GM19193 (cell line): ENCODE results near the gene LRG1.

Source experiments
- POLR2A ChIP-seq: IDR thresholded peaks from 4 replicates; pipeline ENCODE4 v1.6.1; 2011; ENCODE audit not compliant: insufficient read depth, insufficient read length; ENCODE audit errors: extremely low read depth

Gene LRG1

GRCh38 chr19:4541114-4541805 is 1.4 kb upstream of the LRG1 start:
- TF ChIP-seq POLR2A = no peak

GRCh38 chr19:4539169-4539692 is 605 bp downstream of the LRG1 start:
- no peak for TF ChIP-seq POLR2A

GRCh38 chr19:4538601-4538954 is 1.3 kb downstream of the LRG1 start:
- no peak for TF ChIP-seq POLR2A

- TF ChIP-seq POLR2A = no peak
These were observed 1.8 kb downstream of the LRG1 start for GRCh38 chr19:4537953-4538600.

- no peak for TF ChIP-seq POLR2A
These were observed 3.0 kb downstream of the LRG1 start for GRCh38 chr19:4536798-4537197.

- no peak for TF ChIP-seq POLR2A
These were observed 4.8 kb downstream of the LRG1 start, which contains the start of gene PLIN5 for GRCh38 chr19:4534836-4535658. Gene PLIN5, minus strand, starts transcription at chr19:4535224. Its CDS starts 1,150 bp downstream, at chr19:4534074.

- TF ChIP-seq POLR2A = no peak
These were observed 5.9 kb downstream of the LRG1 start for GRCh38 chr19:4533835-4534424.

- no peak for TF ChIP-seq POLR2A
These were observed 6.5 kb downstream of the LRG1 start for GRCh38 chr19:4533334-4533733.

GRCh38 chr19:4531562-4532165 is 8.2 kb downstream of the LRG1 start:
- TF ChIP-seq POLR2A = no peak

- TF ChIP-seq POLR2A = no peak
These were observed 9.8 kb downstream of the LRG1 start for GRCh38 chr19:4529924-4530522.

- TF ChIP-seq POLR2A = no peak
These were observed 11.0 kb downstream of the LRG1 start for GRCh38 chr19:4528843-4529242.

- no peak for TF ChIP-seq POLR2A
These were observed 14.3 kb downstream of the LRG1 start for GRCh38 chr19:4525563-4526002.

- no peak for TF ChIP-seq POLR2A
These were observed 14.9 kb downstream of the LRG1 start for GRCh38 chr19:4524808-4525562.
